HG02798 (cell line): Measurements from ENCODE around the gene TMSB4X.
"Not testable (repeated sequence)": the region's sequence is repeated elsewhere in the genome, so short reads cannot be mapped to it uniquely, and the experiment has no call there.

Experiments
- ATAC-seq: cut with Tn5 transposase; IDR thresholded peaks from one replicate; pipeline ENCODE4 v1.9.1; 2021; ENCODE audit warnings: mild to moderate bottlenecking; ENCODE audit not compliant: unreplicated experiment, poor library complexity

The TMSB4X gene

GRCh38 chrX:12954376-12954775 is 20.5 kb upstream of the TMSB4X start:
- no peak for ATAC-seq

GRCh38 chrX:12954981-12955380 is 19.9 kb upstream of the TMSB4X start:
- no peak for ATAC-seq

DNA sequence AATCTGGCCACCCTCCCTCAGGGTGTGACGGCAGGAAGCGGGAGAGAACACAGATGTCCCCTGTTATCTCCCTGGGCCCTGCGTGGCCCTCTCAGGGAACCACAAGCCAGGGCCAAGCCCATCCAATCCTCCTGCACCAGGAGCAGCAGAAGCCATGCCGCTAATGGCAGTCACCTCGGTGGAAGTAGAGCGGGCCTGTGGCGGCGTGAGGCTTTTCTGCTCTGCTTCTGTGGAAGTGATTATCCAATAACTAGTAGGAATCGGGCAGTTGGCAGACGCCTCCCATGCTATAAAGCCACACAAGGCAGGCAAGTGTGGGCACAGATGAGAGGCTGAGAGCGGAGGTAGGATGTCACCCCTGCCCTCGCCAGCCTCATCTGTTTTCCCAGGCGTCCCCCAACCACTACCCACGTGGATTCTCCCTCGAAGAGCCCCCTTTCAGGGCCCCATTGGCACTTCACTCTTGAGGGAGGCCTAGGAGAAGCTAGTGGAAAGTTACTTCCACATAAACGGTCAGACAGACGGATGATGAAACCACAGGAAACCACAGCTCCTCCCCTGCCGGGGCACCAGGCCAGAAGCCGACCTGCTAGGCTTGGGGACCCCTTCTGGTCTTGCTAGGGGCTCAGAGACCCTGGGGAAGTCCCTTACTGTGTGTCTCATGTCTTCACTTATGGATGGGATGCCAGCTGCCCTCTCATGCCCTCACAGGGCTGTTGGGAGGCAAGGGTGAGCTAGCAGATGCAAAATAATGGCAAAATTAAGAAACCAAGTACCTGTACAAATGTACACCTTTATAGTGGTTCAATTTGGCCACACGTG is 18.8 kb upstream of the TMSB4X start:
- peak; percentile 42 for ATAC-seq

DNA sequence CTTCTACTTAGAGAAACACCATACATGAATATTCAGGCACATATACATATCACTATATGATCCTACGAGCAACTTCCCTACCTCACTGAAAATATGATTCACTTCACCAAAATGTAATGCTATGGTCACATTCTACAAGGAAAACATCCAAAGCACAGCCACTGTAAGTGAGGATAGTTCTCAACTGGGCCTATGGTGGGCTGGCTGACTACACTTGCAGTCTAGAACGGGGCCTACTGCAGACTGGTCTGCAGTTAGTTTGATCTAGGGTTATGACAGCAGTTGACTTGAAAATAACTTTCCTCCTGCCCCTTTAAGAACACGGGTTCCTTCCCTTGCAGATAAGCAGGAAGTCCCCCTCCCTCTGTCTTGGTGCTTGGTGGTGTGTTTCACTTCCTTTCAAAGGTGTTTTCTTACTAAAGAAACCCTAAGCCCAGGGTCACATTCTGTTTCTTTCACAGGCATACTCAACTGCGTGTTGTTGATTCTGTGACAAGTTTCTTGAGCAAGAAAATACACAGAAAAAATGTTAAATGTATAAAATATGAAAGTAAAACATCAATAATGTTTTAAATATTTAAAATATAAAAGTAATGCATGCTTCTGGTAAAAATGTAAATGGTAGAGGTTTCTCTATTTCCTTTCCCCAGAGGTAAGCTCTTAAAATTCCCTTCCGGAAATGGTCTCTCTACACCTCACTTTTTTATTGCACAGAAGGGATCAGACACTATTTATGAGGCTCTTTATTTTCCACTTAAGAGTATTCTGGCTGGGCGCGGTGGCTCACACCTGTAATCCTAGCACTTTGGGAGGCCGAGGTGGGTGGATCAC is 18.0 kb upstream of the TMSB4X start:
- ATAC-seq = peak; percentile 74

DNA sequence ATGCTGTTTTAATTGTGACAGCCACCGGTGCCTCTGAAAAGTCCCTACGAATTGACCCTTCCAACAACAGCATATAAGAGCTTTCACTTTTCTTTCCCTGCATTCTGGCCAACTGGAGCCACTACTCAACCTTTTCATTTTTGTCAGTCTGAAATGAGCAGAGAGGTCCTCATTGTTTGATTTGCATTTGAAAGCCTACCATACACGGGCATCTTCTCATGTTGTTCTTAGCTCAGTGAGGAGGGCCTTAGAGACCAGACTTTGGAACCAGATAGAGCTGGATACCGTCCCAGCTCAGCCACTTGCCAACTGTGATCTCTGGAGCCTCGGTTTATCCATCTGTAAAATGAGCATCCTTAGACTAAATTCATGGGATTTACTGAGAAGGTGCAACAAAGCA is 16.9 kb upstream of the TMSB4X start:
- no peak for ATAC-seq

GRCh38 chrX:12958461-12958860 is 16.4 kb upstream of the TMSB4X start:
- ATAC-seq = no peak

DNA sequence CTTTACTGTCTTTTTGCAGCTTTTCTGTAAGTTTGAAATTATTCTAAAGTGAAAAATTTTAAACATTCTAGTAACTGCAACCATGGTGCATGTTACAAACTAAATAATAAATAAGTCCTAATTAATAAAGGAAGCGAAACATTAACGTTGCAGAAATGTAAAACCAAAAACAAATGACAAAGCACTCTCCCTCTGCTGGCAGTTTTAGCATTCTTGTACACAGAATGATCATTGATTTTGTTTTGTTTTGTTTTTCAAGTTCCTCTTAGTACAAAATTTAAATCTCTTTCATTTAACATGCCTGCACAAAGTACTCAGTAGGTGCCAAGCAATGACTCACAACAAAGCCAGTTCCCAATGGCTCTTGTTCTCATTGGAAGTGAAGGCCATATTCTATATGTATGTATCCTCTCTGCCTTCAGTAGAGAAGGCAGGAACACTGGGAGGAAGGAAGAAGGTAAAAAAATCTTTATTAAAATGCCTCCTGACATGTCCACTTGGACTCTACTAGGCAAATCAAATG is 13.7 kb upstream of the TMSB4X start:
- ATAC-seq = no peak

GRCh38 chrX:12962041-12962504 is 12.8 kb upstream of the TMSB4X start:
- no peak for ATAC-seq

DNA sequence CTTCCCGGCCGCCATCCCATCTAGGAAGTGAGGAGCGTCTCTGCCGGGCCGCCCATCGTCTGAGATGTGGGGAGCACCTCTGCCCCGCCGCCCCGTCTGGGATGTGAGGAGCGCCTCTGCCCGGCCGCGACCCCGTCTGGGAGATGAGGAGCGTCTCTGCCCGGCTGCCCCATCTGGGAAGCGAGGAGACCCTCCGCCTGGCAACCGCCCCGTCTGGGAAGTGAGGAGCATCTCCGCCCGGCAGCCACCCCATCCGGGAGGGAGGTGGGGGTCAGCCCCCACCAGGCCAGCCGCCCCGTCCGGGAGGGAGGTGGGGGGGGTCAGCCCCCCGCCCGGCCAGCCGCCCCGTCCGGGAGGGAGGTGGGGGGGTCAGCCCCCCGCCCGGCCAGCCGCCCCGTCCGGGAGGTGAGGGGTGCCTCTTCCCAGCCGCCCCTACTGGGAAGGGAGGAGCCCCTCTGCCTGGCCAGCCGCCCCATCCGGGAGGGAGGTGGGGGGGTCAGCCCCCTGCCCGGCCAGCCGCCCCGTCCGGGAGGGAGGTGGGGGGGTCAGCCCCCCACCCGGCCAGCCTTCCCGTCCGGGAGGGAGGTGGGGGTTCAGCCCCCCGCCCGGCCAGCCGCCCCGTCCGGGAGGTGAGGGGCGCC is 11.6 kb upstream of the TMSB4X start:
- not testable (repeated sequence) for ATAC-seq

DNA sequence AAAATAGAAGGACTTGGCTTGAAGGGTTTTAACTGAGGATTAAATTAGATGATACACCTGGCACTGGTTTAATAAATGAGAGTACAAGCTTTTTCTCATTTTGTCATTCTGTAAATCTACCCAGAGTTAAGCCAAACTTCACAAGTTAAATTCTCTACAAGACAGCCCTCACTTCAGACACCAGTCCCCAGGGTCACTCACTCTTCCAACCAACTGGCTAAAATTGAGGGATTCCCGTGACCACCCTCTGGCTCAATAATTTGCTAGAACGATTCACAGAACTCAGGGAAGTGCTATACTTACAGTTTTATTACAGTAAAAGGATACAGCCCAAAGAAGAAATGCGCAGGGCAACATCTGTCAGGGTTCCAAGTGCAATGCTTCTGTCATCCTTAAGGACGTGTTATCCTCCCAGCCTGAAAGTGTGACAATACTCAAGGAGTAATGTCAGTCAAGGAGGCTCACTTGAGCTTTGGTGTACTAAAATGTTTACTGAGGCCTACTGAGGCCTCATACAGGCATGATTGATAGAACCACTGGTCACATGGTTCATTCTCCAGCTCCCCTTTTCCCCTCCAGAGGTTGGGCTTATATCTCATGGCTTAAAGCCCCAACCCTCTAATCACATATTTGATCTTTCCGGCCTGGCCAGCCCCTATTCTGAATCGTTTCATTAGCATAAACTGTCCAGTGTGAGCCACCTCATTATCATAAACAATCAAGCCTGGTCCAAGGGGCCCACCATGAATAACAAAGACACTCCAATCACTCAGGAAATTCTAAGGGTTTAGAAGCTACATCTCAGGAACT is 9.6 kb upstream of the TMSB4X start:
- ATAC-seq = no peak

- no peak for ATAC-seq
Measured at GRCh38 chrX:12966151-12966550, 8.8 kb upstream of the TMSB4X start.

- ATAC-seq = no peak
Measured at GRCh38 chrX:12967711-12968465, 7.0 kb upstream of the TMSB4X start.

DNA sequence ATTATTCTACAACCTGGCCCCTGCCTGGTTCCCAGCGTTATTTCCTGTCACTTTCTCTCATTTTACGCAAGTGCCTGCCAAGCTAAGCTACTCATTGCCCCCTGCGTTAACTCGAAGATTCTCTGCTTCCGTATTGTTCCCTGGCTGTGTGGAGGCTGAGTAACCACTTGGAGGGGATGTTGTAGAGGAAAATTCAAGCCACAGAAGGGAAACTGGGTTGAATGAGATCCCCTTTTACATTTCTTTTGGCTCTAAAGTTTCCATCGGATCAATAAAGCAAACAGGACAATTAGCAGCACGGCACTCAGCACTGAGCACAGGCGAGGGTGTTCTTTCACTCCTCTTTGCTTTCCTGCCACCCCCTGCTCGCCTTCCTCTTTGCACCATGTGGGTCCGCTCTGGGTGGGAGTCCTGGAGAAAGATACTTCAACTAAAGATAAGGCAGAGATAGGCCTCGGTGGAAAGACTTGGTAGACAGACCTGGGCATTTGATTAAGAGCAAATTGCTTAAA is 4.2 kb upstream of the TMSB4X start:
- ATAC-seq = no peak

- no peak for ATAC-seq
Measured at GRCh38 chrX:12971282-12972003, 3.5 kb upstream of the TMSB4X start.

- no peak for ATAC-seq
Measured at GRCh38 chrX:12972243-12972642, 2.7 kb upstream of the TMSB4X start.

DNA sequence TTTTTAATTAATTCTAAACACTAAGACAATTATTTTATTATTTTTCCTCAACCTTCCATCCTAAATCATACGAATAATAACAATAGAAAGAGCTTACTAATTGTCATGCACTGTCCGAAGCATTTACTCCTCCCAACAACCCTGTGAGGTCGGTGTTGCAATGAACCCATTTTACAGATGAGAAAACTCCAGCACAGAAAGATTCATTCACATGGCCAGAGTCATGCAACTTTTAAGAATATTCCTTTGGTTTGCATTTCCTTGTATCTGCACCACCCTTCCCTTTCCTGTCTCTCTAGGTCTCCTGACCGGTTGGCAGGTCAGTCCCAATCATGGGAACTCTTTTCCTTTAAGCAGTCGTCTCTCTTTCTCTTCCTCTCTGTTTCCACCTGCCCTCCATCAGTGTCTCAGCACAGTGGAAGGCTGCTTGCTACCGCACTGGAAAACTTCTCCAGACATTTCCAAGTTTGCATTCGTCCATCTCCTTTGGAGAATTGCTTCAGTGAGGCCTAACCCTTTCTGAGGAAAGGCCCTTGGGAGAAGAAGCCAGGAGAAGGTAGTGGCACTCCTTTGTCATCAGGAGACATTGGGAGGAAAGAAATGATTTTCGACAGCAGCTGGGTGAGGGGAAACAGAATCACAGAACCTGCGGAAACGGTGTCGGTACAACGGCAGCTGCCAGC is 1.9 kb upstream of the TMSB4X start:
- no peak for ATAC-seq

DNA sequence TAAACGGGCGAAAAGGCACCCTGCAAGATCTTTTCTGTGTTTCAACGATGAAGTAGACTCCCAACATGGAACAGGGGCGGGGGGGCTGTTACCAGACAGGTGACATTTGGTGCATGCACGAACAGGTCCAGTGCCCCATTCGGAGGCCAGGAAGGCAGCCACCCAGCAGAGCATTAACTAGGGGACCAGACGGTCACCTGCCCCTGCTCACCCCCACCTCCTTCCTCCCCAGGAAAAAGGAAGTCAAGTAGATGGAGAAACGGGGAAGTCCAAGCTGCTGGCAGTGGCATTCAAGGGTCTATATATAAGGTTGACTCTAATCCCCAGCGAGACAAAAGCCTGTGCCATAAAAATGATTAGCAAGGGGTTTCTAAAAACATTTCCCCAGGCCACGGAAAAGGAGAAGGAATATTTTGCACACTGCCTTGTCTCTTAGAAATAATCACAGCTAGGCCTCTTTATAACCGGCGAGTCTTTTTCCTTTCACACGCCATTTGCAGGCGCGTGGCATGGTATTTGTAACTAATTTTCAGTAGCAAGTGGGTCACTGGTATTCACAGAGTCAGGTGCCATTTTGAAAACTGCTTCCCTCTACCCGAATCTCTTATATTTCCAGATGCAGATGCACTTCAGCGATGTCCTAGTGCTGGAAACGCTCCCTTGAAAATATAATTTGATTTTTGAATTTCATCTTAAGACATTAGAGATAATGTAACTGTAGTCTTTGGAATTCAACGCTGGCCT is 1.2 kb upstream of the TMSB4X start:
- ATAC-seq = no peak
